ENCODE measurements around the gene NOVA2.

- TF ChIP-seq CTCF (IDR thresholded peaks at IDR 0.05) (no peak), POLR2AphosphoS5 (IDR thresholded peaks at IDR 0.05) (no peak), POLR2A (IDR thresholded peaks at IDR 0.05) (no peak)
These were observed 26.0 kb upstream of the NOVA2 start for GRCh38 chr19:45999653-46000121.
